HG02943 (cell line): ENCODE results near the gene POLR2C.

ENCODE experiments used
- ATAC-seq: cut with Tn5 transposase; IDR thresholded peaks from one replicate; pipeline ENCODE4 v1.9.1; 2021; ENCODE audit warnings: mild to moderate bottlenecking, low read depth, moderate library complexity; ENCODE audit not compliant: unreplicated experiment

The POLR2C gene

GRCh38 chr16:57500578-57501111 is 38.2 kb downstream of the POLR2C start:
- no peak for ATAC-seq

GRCh38 chr16:57501492-57501891 is 39.0 kb downstream of the POLR2C start:
- no peak for ATAC-seq

- ATAC-seq: no peak
These were observed 39.7 kb downstream of the POLR2C start for GRCh38 chr16:57502048-57502775.

- ATAC-seq: no peak
These were observed 40.9 kb downstream of the POLR2C start for GRCh38 chr16:57503366-57503765.

GRCh38 chr16:57504001-57504400 is 41.5 kb downstream of the POLR2C start:
- ATAC-seq: no peak

- no peak for ATAC-seq
These were observed 42.0 kb downstream of the POLR2C start for GRCh38 chr16:57504491-57504890.

GRCh38 chr16:57505169-57505568 is 42.7 kb downstream of the POLR2C start:
- ATAC-seq: no peak

GRCh38 chr16:57507136-57508034 is 44.9 kb downstream of the POLR2C start:
- ATAC-seq: no peak

- no peak for ATAC-seq
These were observed 45.6 kb downstream of the POLR2C start for GRCh38 chr16:57508035-57508425.

GRCh38 chr16:57509231-57509923 is 46.9 kb downstream of the POLR2C start:
- ATAC-seq: no peak

- no peak for ATAC-seq
These were observed 47.8 kb downstream of the POLR2C start for GRCh38 chr16:57510016-57510871.

- no peak for ATAC-seq
These were observed 50.0 kb downstream of the POLR2C start for GRCh38 chr16:57512296-57513001.

- no peak for ATAC-seq
These were observed 51.1 kb downstream of the POLR2C start for GRCh38 chr16:57513371-57514102.

- no peak for ATAC-seq
These were observed 51.9 kb downstream of the POLR2C start for GRCh38 chr16:57514371-57514770.

- ATAC-seq: no peak
These were observed 52.5 kb downstream of the POLR2C start for GRCh38 chr16:57514791-57515600.

- ATAC-seq: no peak
These were observed 53.8 kb downstream of the POLR2C start for GRCh38 chr16:57516176-57516725.

- ATAC-seq: no peak
These were observed 54.3 kb downstream of the POLR2C start for GRCh38 chr16:57516773-57517172.
